Endodermal cell (in vitro differentiated cells): ENCODE measurements around the gene STX1A. TPM values are rescaled to one million over a fixed set of nuclear protein-coding genes. Genes with fewer than 3 reads are reported as not detected.

Experiments used
- DNase-seq: peaks from one replicate; pipeline ENCODE4 v3.0.0-alpha.2; 2017
- H3K27ac ChIP-seq: 2 replicates; pipeline ENCODE4 v1.5.1; 2013; ENCODE audit warnings: mild to moderate bottlenecking, low read depth, low read length, moderate library complexity
- H3K27me3 ChIP-seq: 2 replicates; pipeline ENCODE4 v1.6.1; 2013; ENCODE audit warnings: mild to moderate bottlenecking, low read length, moderate library complexity; ENCODE audit not compliant: insufficient read depth, control insufficient read depth, poor library complexity, severe bottlenecking
- H3K36me3 ChIP-seq: 2 replicates; pipeline ENCODE4 v1.7.0; 2013; ENCODE audit warnings: mild to moderate bottlenecking, low read length, moderate library complexity; ENCODE audit not compliant: control insufficient read depth, insufficient read depth
- H3K4me1 ChIP-seq: one replicate; pipeline ENCODE4 v1.7.0; 2013; ENCODE audit warnings: low read length; ENCODE audit not compliant: control insufficient read depth, insufficient read depth
- H3K4me3 ChIP-seq: 2 replicates; pipeline ENCODE4 v1.5.1; 2013; ENCODE audit warnings: mild to moderate bottlenecking, low read length, moderate library complexity
- H3K9ac ChIP-seq: 2 replicates; pipeline ENCODE4 v1.6.1; 2013; ENCODE audit warnings: mild to moderate bottlenecking, low read length, moderate library complexity; ENCODE audit not compliant: poor library complexity, severe bottlenecking; ENCODE audit errors: extremely low read depth
- H3K9me3 ChIP-seq: 2 replicates; pipeline ENCODE4 v1.6.1; 2013; ENCODE audit warnings: mild to moderate bottlenecking, low read length, moderate library complexity; ENCODE audit not compliant: control insufficient read depth
- H3K27ac Mint-ChIP-seq: 2 replicates; pipeline ENCODE4 v1.8.0; 2020; ENCODE audit warnings: mixed read lengths
- H3K27me3 Mint-ChIP-seq: 2 replicates; pipeline ENCODE4 v1.8.0; 2021; ENCODE audit warnings: mild to moderate bottlenecking, mixed read lengths; ENCODE audit not compliant: insufficient read depth
- H3K36me3 Mint-ChIP-seq: 2 replicates; pipeline ENCODE4 v1.8.0; 2020; ENCODE audit warnings: low read depth, mixed read lengths
- H3K4me1 Mint-ChIP-seq: 2 replicates; pipeline ENCODE4 v1.8.0; 2020; ENCODE audit warnings: mixed read lengths
- H3K4me3 Mint-ChIP-seq: 2 replicates; pipeline ENCODE4 v1.8.0; 2020; ENCODE audit warnings: mild to moderate bottlenecking, moderate library complexity, mixed read lengths
- H3K9me3 Mint-ChIP-seq: 2 replicates; pipeline ENCODE4 v1.8.0; 2020; ENCODE audit warnings: mild to moderate bottlenecking, mixed read lengths
- WGBS, 2 experiments: methylation state at CpG; one replicate each; pipeline versions ENCODE4 v1.1.5 to v1.1.7; 2013; ENCODE audit warnings: missing lambda C conversion rate in 2 of 2, mixed read lengths in 1 of 2; ENCODE audit not compliant: insufficient coverage in 1 of 2, insufficient read length in 1 of 2; 5-methylcytosine and 5-hydroxymethylcytosine counted together
- total RNA-seq, 2 donors: library from RNA; stranded (reverse); fragmentation: NEBNext Ultra II Directional in 1 of 2; extraction: Animal tissue kit (Norgen Biotek cat#: 25700) in 1 of 2; gene quantifications; 2 replicates in 1 of 2; 3 replicates in 1 of 2; pipeline ENCODE4 v1.2.1, GENCODE V29; 2021
- TF ChIP-seq, protein P1 (sequence below): fragments of 200-600 bp; sonication (generic); conservative IDR thresholded peaks from 2 replicates; pipeline ENCODE4 v1.5.0; 2021; ENCODE audit warnings: antibody characterized with exemption, mild to moderate bottlenecking

STX1A gene
- total RNA-seq, 2 donors from 2014 or later, result 23.0 to 34.4 TPM

DNA sequence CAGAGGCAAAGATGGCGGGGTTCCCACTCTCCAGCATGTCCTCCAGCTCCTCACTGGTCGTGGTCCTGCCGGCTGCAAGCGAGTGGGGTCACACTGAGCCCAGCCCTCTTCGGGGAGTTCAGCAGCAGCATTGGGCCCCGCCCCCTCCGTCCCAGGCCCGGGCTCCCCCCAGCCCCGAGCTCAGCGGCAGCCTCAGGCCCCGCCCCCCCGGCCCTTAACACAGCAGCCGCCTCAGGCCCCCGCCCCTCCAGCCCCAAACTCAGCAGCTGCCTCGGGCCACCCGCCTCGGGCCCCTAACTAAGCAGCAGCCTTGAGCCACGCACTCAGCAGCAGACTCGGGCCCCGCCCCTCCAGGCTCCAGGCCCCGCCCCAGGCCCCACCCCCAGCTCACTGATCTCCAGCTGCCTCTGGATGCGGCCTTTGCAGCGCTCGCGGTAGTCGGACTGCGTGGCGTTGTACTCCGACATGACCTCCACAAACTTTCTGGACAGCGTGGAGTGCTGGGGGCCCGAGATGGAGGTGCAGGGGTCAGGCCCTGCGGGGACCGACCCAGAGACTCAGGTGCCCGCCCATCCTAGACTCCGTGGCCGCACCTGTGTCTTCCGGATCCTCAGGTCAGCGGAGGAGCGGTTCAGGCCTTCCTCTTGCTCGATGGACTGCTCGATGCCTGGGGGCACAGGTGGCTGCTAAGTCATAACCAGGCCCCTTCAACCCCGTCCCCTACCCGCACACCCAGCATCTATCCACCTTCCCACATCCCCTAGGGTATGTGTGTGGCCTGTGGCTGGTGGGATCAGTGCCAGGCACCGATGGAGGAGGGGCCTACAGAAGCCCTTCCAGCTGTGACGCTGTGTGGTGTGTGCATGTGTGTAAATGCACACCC lies 15.5 kb downstream of the STX1A start:
- Histone ChIP-seq H3K36me3 (peaks cover 20% of the 10 kb centered on the region), H3K27me3 (no peaks in the 10 kb centered on the region), H3K27ac (no peak overlapping the region), H3K9ac (no peak overlapping the region), H3K4me1 (no peaks in the 10 kb centered on the region), H3K4me3 (no peak overlapping the region), H3K9me3 (no peaks in the 10 kb centered on the region)
- Mint-ChIP-seq H3K4me1 (peaks cover 6% of the 10 kb centered on the region), H3K9me3 (no peaks in the 10 kb centered on the region), H3K4me3 (no peak overlapping the region), H3K27ac (no peak overlapping the region), H3K27me3 (no peaks in the 10 kb centered on the region), H3K36me3 (peaks cover 26% of the 10 kb centered on the region)
- TF ChIP-seq, protein P1, sequence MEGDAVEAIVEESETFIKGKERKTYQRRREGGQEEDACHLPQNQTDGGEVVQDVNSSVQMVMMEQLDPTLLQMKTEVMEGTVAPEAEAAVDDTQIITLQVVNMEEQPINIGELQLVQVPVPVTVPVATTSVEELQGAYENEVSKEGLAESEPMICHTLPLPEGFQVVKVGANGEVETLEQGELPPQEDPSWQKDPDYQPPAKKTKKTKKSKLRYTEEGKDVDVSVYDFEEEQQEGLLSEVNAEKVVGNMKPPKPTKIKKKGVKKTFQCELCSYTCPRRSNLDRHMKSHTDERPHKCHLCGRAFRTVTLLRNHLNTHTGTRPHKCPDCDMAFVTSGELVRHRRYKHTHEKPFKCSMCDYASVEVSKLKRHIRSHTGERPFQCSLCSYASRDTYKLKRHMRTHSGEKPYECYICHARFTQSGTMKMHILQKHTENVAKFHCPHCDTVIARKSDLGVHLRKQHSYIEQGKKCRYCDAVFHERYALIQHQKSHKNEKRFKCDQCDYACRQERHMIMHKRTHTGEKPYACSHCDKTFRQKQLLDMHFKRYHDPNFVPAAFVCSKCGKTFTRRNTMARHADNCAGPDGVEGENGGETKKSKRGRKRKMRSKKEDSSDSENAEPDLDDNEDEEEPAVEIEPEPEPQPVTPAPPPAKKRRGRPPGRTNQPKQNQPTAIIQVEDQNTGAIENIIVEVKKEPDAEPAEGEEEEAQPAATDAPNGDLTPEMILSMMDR, result no peak
- 45 to 95% methylated on average over 4 to 44 of the region's 45 CpGs for WGBS, 2 experiments
- peak; percentile 96 for DNase-seq

DNA sequence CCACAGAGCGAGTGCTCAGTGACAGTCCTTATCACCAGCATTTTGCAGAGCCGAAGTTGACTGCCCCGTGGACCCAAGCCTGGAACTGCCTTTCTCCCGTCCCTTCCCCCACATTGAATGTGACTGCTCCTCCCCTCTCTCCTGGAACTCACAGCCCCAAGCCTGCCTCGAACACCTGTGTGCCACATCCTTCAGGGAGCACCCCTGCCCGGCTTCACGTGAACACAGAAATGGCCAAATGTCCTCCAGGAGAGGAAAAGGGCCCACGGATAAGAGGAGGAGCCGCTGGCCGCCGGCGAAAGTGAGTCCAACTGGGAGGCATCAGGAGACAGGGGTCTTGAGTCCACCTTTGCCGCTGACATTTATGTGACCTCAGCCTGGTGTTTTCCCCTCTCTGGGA lies 16.2 kb downstream of the STX1A start:
- no peaks in the 10 kb centered on the region for H3K9me3 Mint-ChIP-seq
- no peak overlapping the region for H3K27ac ChIP-seq

DNA sequence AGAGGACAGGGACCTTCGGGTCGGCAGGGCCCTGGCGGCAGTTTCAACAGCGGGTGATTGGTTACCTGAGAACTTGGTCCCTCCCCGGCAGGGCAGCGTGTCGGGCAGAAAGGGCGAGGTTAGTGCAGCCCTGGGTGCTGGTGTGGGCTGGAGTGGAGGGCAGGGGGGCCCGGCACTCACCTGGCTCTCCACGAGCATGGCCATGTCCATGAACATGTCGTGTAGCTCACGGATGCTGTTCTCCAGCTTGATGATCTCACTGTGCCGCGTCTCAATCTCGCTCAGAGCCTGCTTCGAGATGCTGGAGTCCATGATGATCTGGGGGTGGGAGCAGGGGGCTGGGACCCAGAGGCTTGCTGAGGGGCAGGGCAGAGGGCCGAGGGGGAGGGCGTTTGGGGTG lies 16.8 kb downstream of the STX1A start:
- H3K27me3 Mint-ChIP-seq, result no peaks in the 10 kb centered on the region
- 92 to 100% methylated on average over 5 to 18 of the region's 18 CpGs for WGBS, 2 experiments
- Histone ChIP-seq H3K9me3 (no peaks in the 10 kb centered on the region), H3K27ac (no peak overlapping the region), H3K9ac (no peak overlapping the region), H3K27me3 (no peaks in the 10 kb centered on the region), H3K4me3 (no peak overlapping the region), H3K4me1 (no peaks in the 10 kb centered on the region), H3K36me3 (peaks cover 32% of the 10 kb centered on the region)
- H3K27ac Mint-ChIP-seq, result no peak overlapping the region
- peaks cover 6% of the 10 kb centered on the region for H3K4me1 Mint-ChIP-seq
- H3K9me3 Mint-ChIP-seq, result no peaks in the 10 kb centered on the region
- peaks cover 37% of the 10 kb centered on the region for H3K36me3 Mint-ChIP-seq
- TF ChIP-seq, protein P1, result no peak
- H3K4me3 Mint-ChIP-seq, result no peak overlapping the region
- no peak for DNase-seq

More for the DNA sequence above, 16.2 kb downstream of the STX1A start:
- Histone ChIP-seq H3K9ac (no peak overlapping the region), H3K4me1 (no peaks in the 10 kb centered on the region), H3K4me3 (no peak overlapping the region), H3K9me3 (no peaks in the 10 kb centered on the region), H3K27me3 (no peaks in the 10 kb centered on the region), H3K36me3 (peaks cover 27% of the 10 kb centered on the region)
- Mint-ChIP-seq H3K27me3 (no peaks in the 10 kb centered on the region), H3K27ac (no peak overlapping the region), H3K4me1 (peaks cover 6% of the 10 kb centered on the region), H3K4me3 (no peak overlapping the region), H3K36me3 (peaks cover 32% of the 10 kb centered on the region)
- TF ChIP-seq, protein P1, result no peak
- 79 to 85% methylated on average over 6 to 13 of the region's 13 CpGs for WGBS, 2 experiments
- peak; percentile 65 for DNase-seq
